Neural cell (in vitro differentiated cells): Measurements from ENCODE around the gene KIF5A. TPM values are rescaled to one million over a fixed set of nuclear protein-coding genes. Genes with fewer than 3 reads are reported as not detected.

Source experiments
- H2AFZ ChIP-seq: fragments of 200-600, 300-800 bp; sonication (generic), shearing (Covaris generic); 2 replicates; pipeline ENCODE4 v1.6.0; 2014; ENCODE audit warnings: low read depth, mild to moderate bottlenecking, antibody characterized with exemption, low read length, moderate library complexity
- H3F3A ChIP-seq: fragments of 200-600 bp; shearing (Covaris generic); 2 replicates; pipeline ENCODE4 v1.6.1; 2016; ENCODE audit warnings: mild to moderate bottlenecking, moderate library complexity, mixed read lengths, antibody characterized with exemption, low read length; ENCODE audit not compliant: insufficient read depth, poor library complexity, severe bottlenecking
- H3K27ac ChIP-seq: fragments of 200-600, 300-800 bp; sonication (generic), shearing (Covaris generic); 2 replicates; pipeline ENCODE4 v1.5.1; 2014; ENCODE audit warnings: mild to moderate bottlenecking, low read length, moderate library complexity
- H3K27me3 ChIP-seq: fragments of 300-800, 200-600 bp; sonication (generic), shearing (Covaris generic); 2 replicates; pipeline ENCODE4 v1.6.0; 2014; ENCODE audit warnings: mild to moderate bottlenecking, low read depth, low read length, moderate library complexity; ENCODE audit not compliant: insufficient read depth
- H3K36me3 ChIP-seq: fragments of 300-800, 200-600 bp; sonication (generic), shearing (Covaris generic); 2 replicates; pipeline ENCODE4 v1.5.1; 2014; ENCODE audit warnings: mild to moderate bottlenecking, antibody characterized with exemption, low read length, moderate library complexity; ENCODE audit not compliant: insufficient read depth
- H3K4me2 ChIP-seq: fragments of 300-800, 200-600 bp; sonication (generic), shearing (Covaris generic); 2 replicates; pipeline ENCODE4 v1.6.0; 2014; ENCODE audit warnings: mild to moderate bottlenecking, low read length
- H3K4me3 ChIP-seq: fragments of 300-800, 200-600 bp; sonication (generic), shearing (Covaris generic); 2 replicates; pipeline ENCODE4 v1.5.1; 2014; ENCODE audit warnings: mild to moderate bottlenecking, low read length, moderate library complexity
- H3K79me2 ChIP-seq: fragments of 200-600 bp; shearing (Covaris generic); replicated peaks from 2 replicates; pipeline ENCODE4 v1.6.0; 2014; ENCODE audit warnings: mild to moderate bottlenecking, low read length, moderate library complexity; ENCODE audit not compliant: insufficient read depth
- H3K9ac ChIP-seq: fragments of 300-800, 200-600 bp; sonication (generic), shearing (Covaris generic); 2 replicates; pipeline ENCODE4 v1.6.1; 2016; ENCODE audit warnings: mild to moderate bottlenecking, low read length, mixed read lengths
- H3K9me2 ChIP-seq: fragments of 200-600 bp; shearing (Covaris generic); 2 replicates; pipeline ENCODE4 v1.6.1; 2016; ENCODE audit warnings: mild to moderate bottlenecking, low read length, mixed read lengths; ENCODE audit not compliant: insufficient read depth
- H3K9me3 ChIP-seq: fragments of 200-600, 300-800 bp; sonication (generic), shearing (Covaris generic); 2 replicates; pipeline ENCODE4 v1.6.1; 2016; ENCODE audit warnings: mild to moderate bottlenecking, mixed run types, low read length, moderate library complexity, mixed read lengths
- H4K20me1 ChIP-seq: fragments of 200-600 bp; shearing (Covaris generic); 2 replicates; pipeline ENCODE4 v1.6.1; 2016; ENCODE audit warnings: mild to moderate bottlenecking, mixed run types; ENCODE audit not compliant: insufficient read depth
- CTCF ChIP-seq: fragments of 450-650 bp; IDR thresholded peaks from 2 replicates; pipeline ENCODE4 v1.5.1; 2014; ENCODE audit warnings: antibody characterized with exemption, mild to moderate bottlenecking, moderate library complexity; ENCODE audit not compliant: poor library complexity, severe bottlenecking
- EP300 ChIP-seq: fragments of 450-650 bp; conservative IDR thresholded peaks from 2 replicates; pipeline ENCODE4 v1.6.1; 2014; ENCODE audit warnings: antibody characterized with exemption, mild to moderate bottlenecking, moderate library complexity; ENCODE audit not compliant: poor library complexity, severe bottlenecking
- EZH2 ChIP-seq: fragments of 200-600, 300-800 bp; shearing (Covaris generic), sonication (generic); IDR thresholded peaks from 2 replicates; pipeline ENCODE4 v1.6.1; 2014; ENCODE audit warnings: antibody characterized with exemption, low read length, borderline replicate concordance, mild to moderate bottlenecking; ENCODE audit not compliant: insufficient read depth, poor library complexity, severe bottlenecking
- MXI1 ChIP-seq: fragments of 450-650 bp; conservative IDR thresholded peaks from 2 replicates; pipeline ENCODE4 v1.6.1; 2014; ENCODE audit warnings: antibody characterized with exemption, mild to moderate bottlenecking; ENCODE audit not compliant: poor library complexity, severe bottlenecking
- POLR2AphosphoS5 ChIP-seq: IDR thresholded peaks from 2 replicates; pipeline ENCODE4 v1.6.1; 2012
- RAD21 ChIP-seq: fragments of 450-650 bp; conservative IDR thresholded peaks from 2 replicates; pipeline ENCODE4 v1.6.1; 2014; ENCODE audit warnings: antibody characterized with exemption, mild to moderate bottlenecking, moderate library complexity
- REST ChIP-seq: IDR thresholded peaks from 2 replicates; pipeline ENCODE4 v1.6.1; 2012; ENCODE audit warnings: borderline replicate concordance
- SMC3 ChIP-seq: fragments of 450-650 bp; conservative IDR thresholded peaks from 2 replicates; pipeline ENCODE4 v1.6.1; 2014; ENCODE audit warnings: antibody characterized with exemption, mild to moderate bottlenecking, moderate library complexity; ENCODE audit not compliant: poor library complexity
- TAF1 ChIP-seq: IDR thresholded peaks from 2 replicates; pipeline ENCODE4 v1.6.1; 2012; ENCODE audit warnings: low read depth
- polyA plus RNA-seq: library from polyadenylated mRNA; depleted of rRNA; stranded (reverse); fragments of >200 nt; gene quantifications from 2 replicates; pipeline ENCODE4 v1.2.3, GENCODE V29; 2014

Gene KIF5A
- polyA plus RNA-seq, 1 donor from 2014 or later = 58.8 TPM

- Histone ChIP-seq H3K36me3 (peaks cover 14% of the 10 kb centered on the region), H3K9me3 (no peaks in the 10 kb centered on the region), H3K9ac (no peak overlapping the region), H3K27me3 (peaks cover 74% of the 10 kb centered on the region), H2AFZ (no peak overlapping the region), H3K27ac (no peak overlapping the region), H3K79me2 (peaks cover 7% of the 10 kb centered on the region), H3K4me2 (no peak overlapping the region), H4K20me1 (no peaks in the 10 kb centered on the region), H3F3A (no peaks in the 10 kb centered on the region), H3K4me3 (no peak overlapping the region), H3K9me2 (no peaks in the 10 kb centered on the region)
- no peak for TF ChIP-seq EZH2
- no peak for TF ChIP-seq SMC3
- no peak for TF ChIP-seq MXI1
- TF ChIP-seq TAF1 = no peak
- no peak for TF ChIP-seq REST
- no peak for TF ChIP-seq RAD21
- no peak for TF ChIP-seq EP300
- TF ChIP-seq CTCF = no peak
- TF ChIP-seq POLR2AphosphoS5 = no peak
Measured at GRCh38 chr12:57626921-57627445, 77.1 kb downstream of the KIF5A start.

- Histone ChIP-seq H2AFZ (no peak overlapping the region), H3K4me2 (no peak overlapping the region)
Measured at GRCh38 chr12:57627501-57628279, 77.8 kb downstream of the KIF5A start.

More at GRCh38 chr12:57627501-57628279, 77.8 kb downstream of the KIF5A start:
- H3K27ac ChIP-seq = no peak overlapping the region
- no peaks in the 10 kb centered on the region for H3F3A ChIP-seq
- peaks cover 7% of the 10 kb centered on the region for H3K79me2 ChIP-seq
- H3K27me3 ChIP-seq = peaks cover 67% of the 10 kb centered on the region
- no peaks in the 10 kb centered on the region for H3K9me2 ChIP-seq
- H3K9me3 ChIP-seq = no peaks in the 10 kb centered on the region
- H3K4me3 ChIP-seq = peak overlapping the region; percentile 38
- H3K9ac ChIP-seq = no peak overlapping the region
- no peak for TF ChIP-seq REST
- no peak for TF ChIP-seq EP300
- TF ChIP-seq CTCF = peak; percentile 14
- no peak for TF ChIP-seq RAD21
- no peak for TF ChIP-seq POLR2AphosphoS5
- no peaks in the 10 kb centered on the region for H4K20me1 ChIP-seq
- peaks cover 14% of the 10 kb centered on the region for H3K36me3 ChIP-seq
